SK-N-SH (cell line): ENCODE data around the gene GPR158. TPM values are rescaled to one million over a fixed set of nuclear protein-coding genes. Genes with fewer than 3 reads are reported as not detected.

ENCODE experiments used
- CTCF ChIA-PET: fragments of 300-600, 350-600 bp; formaldehyde crosslinking; extraction: SDS; loops from one replicate; lab custom pipeline; 2021; lab: Yijun Ruan, JAX
- POLR2A ChIA-PET: fragments of 350-600 bp; sonication (Branson Sonifier 250); formaldehyde crosslinking; extraction: SDS; loops from one replicate; lab custom pipeline; 2020; ENCODE audit warnings: antibody characterized with exemption, inconsistent platforms; lab: Yijun Ruan, JAX
- DNase-seq: peaks from one replicate; pipeline ENCODE4 v3.0.0; 2012
- H2AFZ ChIP-seq: fragments of 200-600 bp; sonication (generic); 2 replicates; pipeline ENCODE4 v1.8.1; 2016; ENCODE audit warnings: antibody characterized with exemption, mild to moderate bottlenecking, low read depth
- H3F3A ChIP-seq: fragments of 200-600 bp; sonication (generic); replicated peaks from 2 replicates; pipeline ENCODE3; 2016; ENCODE audit warnings: antibody characterized with exemption, mild to moderate bottlenecking; ENCODE audit not compliant: insufficient read depth
- H3K27ac ChIP-seq, 2 experiments: fragments of 200-500 bp in 1 of 2; fragments of 200-600 bp in 1 of 2; sonication (Bioruptor generic) in 1 of 2; sonication (generic), shearing (Covaris generic) in 1 of 2; 2 replicates each; pipeline versions ENCODE4 v1.5.1 to v1.6.1; 2014 to 2016; ENCODE audit warnings: low read depth in 2 of 2, inconsistent platforms in 1 of 2, low read length in 1 of 2, mild to moderate bottlenecking in 1 of 2, mixed read lengths in 1 of 2
- H3K27me3 ChIP-seq: fragments of 200-600 bp; sonication (generic), shearing (Covaris generic); 2 replicates; pipeline ENCODE4 v1.6.1; 2016; ENCODE audit warnings: mixed run types; ENCODE audit not compliant: insufficient read depth
- H3K36me3 ChIP-seq, 2 experiments: fragments of 200-500 bp in 1 of 2; fragments of 200-600 bp in 1 of 2; sonication (Bioruptor generic) in 1 of 2; sonication (generic) in 1 of 2; replicated peaks in 1 of 2; 2 replicates each; pipeline versions ENCODE3 to v1.5.1; 2014 to 2016; ENCODE audit warnings: low read length in 1 of 2, mild to moderate bottlenecking in 1 of 2; ENCODE audit not compliant: insufficient read depth in 2 of 2, control insufficient read depth in 1 of 2
- H3K4me1 ChIP-seq, 2 experiments: fragments of 200-500 bp in 1 of 2; fragments of 200-600 bp in 1 of 2; sonication (Bioruptor generic) in 1 of 2; sonication (generic), shearing (Covaris generic) in 1 of 2; 2 replicates each; pipeline versions ENCODE4 v1.5.1 to v1.6.1; 2014 to 2016; ENCODE audit warnings: low read depth in 1 of 2, low read length in 1 of 2, mixed run types in 1 of 2; ENCODE audit not compliant: insufficient read depth in 2 of 2, control insufficient read depth in 1 of 2
- H3K4me2 ChIP-seq: fragments of 200-600 bp; sonication (generic), shearing (Covaris generic); 2 replicates; pipeline ENCODE4 v1.6.1; 2017; ENCODE audit warnings: mixed run types
- H3K4me3 ChIP-seq, 2 experiments: fragments of 200-500 bp in 1 of 2; fragments of 200-600 bp in 1 of 2; sonication (Bioruptor generic) in 1 of 2; sonication (generic), shearing (Covaris generic) in 1 of 2; 2 replicates each; pipeline versions ENCODE4 v1.5.1 to v1.8.1; 2014 to 2016; ENCODE audit warnings: low read depth in 2 of 2, inconsistent platforms in 1 of 2, low read length in 1 of 2, mild to moderate bottlenecking in 1 of 2, mixed read lengths in 1 of 2, moderate library complexity in 1 of 2
- H3K79me2 ChIP-seq: fragments of 200-600 bp; sonication (generic); 2 replicates; pipeline ENCODE4 v1.8.1; 2017; ENCODE audit warnings: mild to moderate bottlenecking; ENCODE audit not compliant: insufficient read depth
- H3K9ac ChIP-seq: fragments of 200-600 bp; sonication (generic); 2 replicates; pipeline ENCODE4 v1.6.1; 2017; ENCODE audit warnings: mixed run types
- H3K9me2 ChIP-seq: fragments of 200-600 bp; sonication (generic); 2 replicates; pipeline ENCODE4 v1.6.1; 2017; ENCODE audit warnings: mixed run types
- H3K9me3 ChIP-seq: fragments of 200-600 bp; sonication (generic); 2 replicates; pipeline ENCODE4 v1.6.1; 2017; ENCODE audit warnings: mixed run types, mild to moderate bottlenecking, moderate library complexity
- H4K20me1 ChIP-seq: fragments of 200-600 bp; sonication (generic); 2 replicates; pipeline ENCODE4 v1.6.1; 2017; ENCODE audit warnings: mild to moderate bottlenecking, mixed run types; ENCODE audit not compliant: insufficient read depth
- CHD2 ChIP-seq: fragments of 150-350 bp; IDR thresholded peaks from 2 replicates; pipeline ENCODE4 v1.6.1; 2018; ENCODE audit warnings: low read length; ENCODE audit not compliant: partially characterized antibody
- ELF1 ChIP-seq: IDR thresholded peaks from 2 replicates; pipeline ENCODE4 v1.4.0; 2012
- EZH2phosphoT487 ChIP-seq: fragments of 200-600 bp; sonication (generic); IDR thresholded peaks from 2 replicates; pipeline ENCODE4 v1.6.1; 2017; ENCODE audit warnings: low read depth, mixed run types, mild to moderate bottlenecking, antibody characterized with exemption, moderate library complexity, borderline replicate concordance
- FOXM1 ChIP-seq: IDR thresholded peaks from 2 replicates; pipeline ENCODE4 v1.4.0; 2012; ENCODE audit warnings: low read depth, mild to moderate bottlenecking
- MXI1 ChIP-seq: IDR thresholded peaks from 2 replicates; pipeline ENCODE4 v1.6.1; 2012; ENCODE audit warnings: mild to moderate bottlenecking, low read depth, low read length, improper control_type of control experiment
- RAD21 ChIP-seq: IDR thresholded peaks from 2 replicates; pipeline ENCODE4 v1.6.1; 2012; ENCODE audit warnings: mild to moderate bottlenecking, low read length
- SIN3A ChIP-seq: IDR thresholded peaks from 2 replicates; pipeline ENCODE4 v1.6.1; 2012; ENCODE audit warnings: low read depth, mild to moderate bottlenecking, low read length, moderate library complexity, borderline replicate concordance
- TAF1 ChIP-seq: IDR thresholded peaks from 2 replicates; pipeline ENCODE4 v1.6.1; 2012; ENCODE audit warnings: low read depth, mild to moderate bottlenecking, low read length, moderate library complexity, borderline replicate concordance
- YY1 ChIP-seq: IDR thresholded peaks from 2 replicates; pipeline ENCODE4 v1.4.0; 2012; ENCODE audit warnings: low read depth, mild to moderate bottlenecking
- WGBS: methylation state at CpG from one replicate; pipeline ENCODE4 v1.1.6; 2017; ENCODE audit warnings: low lambda C conversion rate; 5-methylcytosine and 5-hydroxymethylcytosine counted together
- polyA plus RNA-seq, 3 experiments: library from polyadenylated mRNA; depleted of rRNA; stranded (reverse); fragments of >200 nt; gene quantifications; 2 replicates each; pipeline ENCODE4 v1.2.3, GENCODE V29; 2012
- TF ChIP-seq, protein P1 (sequence below): IDR thresholded peaks from 2 replicates; pipeline ENCODE4 v1.6.1; 2012; ENCODE audit warnings: mild to moderate bottlenecking, low read depth, low read length, moderate library complexity
- TF ChIP-seq, protein P2 (sequence below): IDR thresholded peaks from 2 replicates; pipeline ENCODE4 v1.4.0; 2012; ENCODE audit warnings: low read depth
- TF ChIP-seq, protein P3 (sequence below): IDR thresholded peaks from 2 replicates; pipeline ENCODE4 v1.4.0; 2012; ENCODE audit warnings: low read depth, borderline replicate concordance
- TF ChIP-seq, protein P4 (sequence below): IDR thresholded peaks from 2 replicates; pipeline ENCODE4 v1.4.0; 2012; ENCODE audit warnings: low read depth, borderline replicate concordance
- TF ChIP-seq, protein P5 (sequence below): fragments of 150-350 bp; IDR thresholded peaks from 2 replicates; pipeline ENCODE4 v1.6.1; 2017; ENCODE audit warnings: antibody characterized with exemption, low read length, low read depth, borderline replicate concordance

The GPR158 gene
- polyA plus RNA-seq, 1 of the 3 experiments (the other 2 are of a cell fraction): not detected

DNA sequence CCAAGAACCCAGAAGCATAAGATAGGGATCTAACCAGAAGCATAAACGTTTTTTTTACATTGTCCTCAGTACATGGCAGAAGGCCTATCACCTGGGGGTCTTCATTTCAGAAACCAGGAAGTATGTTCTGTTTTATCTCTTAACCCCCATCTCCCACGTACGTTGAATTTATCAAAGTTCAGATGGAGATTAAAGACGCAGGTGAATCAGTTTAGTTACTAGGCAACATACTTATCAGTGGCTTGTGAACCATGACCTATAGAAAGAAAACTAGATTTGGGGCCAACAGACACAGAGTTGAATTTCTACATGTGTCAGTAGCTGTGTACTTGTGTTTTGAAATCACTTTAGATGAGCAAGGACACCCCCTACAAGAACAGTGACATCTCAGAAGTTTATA lies 122.7 kb downstream of the GPR158 start:
- H3K79me2 ChIP-seq: no peaks in the 10 kb centered on the region
- H3K4me1 ChIP-seq: no peaks in the 10 kb centered on the region
- WGBS: 24% methylated on average over 4 of the region's 4 CpGs
- H4K20me1 ChIP-seq: no peaks in the 10 kb centered on the region
- no peak overlapping the region for H3K27ac ChIP-seq
- POLR2A ChIA-PET: no interaction called here
- no peak overlapping the region for H3K9ac ChIP-seq
- H3K9me2 ChIP-seq: no peaks in the 10 kb centered on the region
- H3K36me3 ChIP-seq: no peaks in the 10 kb centered on the region
- no peaks in the 10 kb centered on the region for H3K27me3 ChIP-seq
- DNase-seq: no peak
- H2AFZ ChIP-seq: no peak overlapping the region
- no peaks in the 10 kb centered on the region for H3F3A ChIP-seq
- no peak for TF ChIP-seq MXI1
- TF ChIP-seq CHD2: no peak
- TF ChIP-seq, protein P1, sequence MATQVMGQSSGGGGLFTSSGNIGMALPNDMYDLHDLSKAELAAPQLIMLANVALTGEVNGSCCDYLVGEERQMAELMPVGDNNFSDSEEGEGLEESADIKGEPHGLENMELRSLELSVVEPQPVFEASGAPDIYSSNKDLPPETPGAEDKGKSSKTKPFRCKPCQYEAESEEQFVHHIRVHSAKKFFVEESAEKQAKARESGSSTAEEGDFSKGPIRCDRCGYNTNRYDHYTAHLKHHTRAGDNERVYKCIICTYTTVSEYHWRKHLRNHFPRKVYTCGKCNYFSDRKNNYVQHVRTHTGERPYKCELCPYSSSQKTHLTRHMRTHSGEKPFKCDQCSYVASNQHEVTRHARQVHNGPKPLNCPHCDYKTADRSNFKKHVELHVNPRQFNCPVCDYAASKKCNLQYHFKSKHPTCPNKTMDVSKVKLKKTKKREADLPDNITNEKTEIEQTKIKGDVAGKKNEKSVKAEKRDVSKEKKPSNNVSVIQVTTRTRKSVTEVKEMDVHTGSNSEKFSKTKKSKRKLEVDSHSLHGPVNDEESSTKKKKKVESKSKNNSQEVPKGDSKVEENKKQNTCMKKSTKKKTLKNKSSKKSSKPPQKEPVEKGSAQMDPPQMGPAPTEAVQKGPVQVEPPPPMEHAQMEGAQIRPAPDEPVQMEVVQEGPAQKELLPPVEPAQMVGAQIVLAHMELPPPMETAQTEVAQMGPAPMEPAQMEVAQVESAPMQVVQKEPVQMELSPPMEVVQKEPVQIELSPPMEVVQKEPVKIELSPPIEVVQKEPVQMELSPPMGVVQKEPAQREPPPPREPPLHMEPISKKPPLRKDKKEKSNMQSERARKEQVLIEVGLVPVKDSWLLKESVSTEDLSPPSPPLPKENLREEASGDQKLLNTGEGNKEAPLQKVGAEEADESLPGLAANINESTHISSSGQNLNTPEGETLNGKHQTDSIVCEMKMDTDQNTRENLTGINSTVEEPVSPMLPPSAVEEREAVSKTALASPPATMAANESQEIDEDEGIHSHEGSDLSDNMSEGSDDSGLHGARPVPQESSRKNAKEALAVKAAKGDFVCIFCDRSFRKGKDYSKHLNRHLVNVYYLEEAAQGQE: no peak
- TF ChIP-seq, protein P2, sequence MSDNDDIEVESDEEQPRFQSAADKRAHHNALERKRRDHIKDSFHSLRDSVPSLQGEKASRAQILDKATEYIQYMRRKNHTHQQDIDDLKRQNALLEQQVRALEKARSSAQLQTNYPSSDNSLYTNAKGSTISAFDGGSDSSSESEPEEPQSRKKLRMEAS: no peak
- TF ChIP-seq, protein P3, sequence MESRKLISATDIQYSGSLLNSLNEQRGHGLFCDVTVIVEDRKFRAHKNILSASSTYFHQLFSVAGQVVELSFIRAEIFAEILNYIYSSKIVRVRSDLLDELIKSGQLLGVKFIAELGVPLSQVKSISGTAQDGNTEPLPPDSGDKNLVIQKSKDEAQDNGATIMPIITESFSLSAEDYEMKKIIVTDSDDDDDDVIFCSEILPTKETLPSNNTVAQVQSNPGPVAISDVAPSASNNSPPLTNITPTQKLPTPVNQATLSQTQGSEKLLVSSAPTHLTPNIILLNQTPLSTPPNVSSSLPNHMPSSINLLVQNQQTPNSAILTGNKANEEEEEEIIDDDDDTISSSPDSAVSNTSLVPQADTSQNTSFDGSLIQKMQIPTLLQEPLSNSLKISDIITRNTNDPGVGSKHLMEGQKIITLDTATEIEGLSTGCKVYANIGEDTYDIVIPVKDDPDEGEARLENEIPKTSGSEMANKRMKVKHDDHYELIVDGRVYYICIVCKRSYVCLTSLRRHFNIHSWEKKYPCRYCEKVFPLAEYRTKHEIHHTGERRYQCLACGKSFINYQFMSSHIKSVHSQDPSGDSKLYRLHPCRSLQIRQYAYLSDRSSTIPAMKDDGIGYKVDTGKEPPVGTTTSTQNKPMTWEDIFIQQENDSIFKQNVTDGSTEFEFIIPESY: no peak
- TF ChIP-seq EZH2phosphoT487: no peak
- TF ChIP-seq RAD21: no peak
- TF ChIP-seq FOXM1: no peak
- no peak for TF ChIP-seq YY1
- TF ChIP-seq, protein P4, sequence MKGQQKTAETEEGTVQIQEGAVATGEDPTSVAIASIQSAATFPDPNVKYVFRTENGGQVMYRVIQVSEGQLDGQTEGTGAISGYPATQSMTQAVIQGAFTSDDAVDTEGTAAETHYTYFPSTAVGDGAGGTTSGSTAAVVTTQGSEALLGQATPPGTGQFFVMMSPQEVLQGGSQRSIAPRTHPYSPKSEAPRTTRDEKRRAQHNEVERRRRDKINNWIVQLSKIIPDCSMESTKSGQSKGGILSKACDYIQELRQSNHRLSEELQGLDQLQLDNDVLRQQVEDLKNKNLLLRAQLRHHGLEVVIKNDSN: no peak
- no peak for TF ChIP-seq TAF1
- TF ChIP-seq, protein P5, sequence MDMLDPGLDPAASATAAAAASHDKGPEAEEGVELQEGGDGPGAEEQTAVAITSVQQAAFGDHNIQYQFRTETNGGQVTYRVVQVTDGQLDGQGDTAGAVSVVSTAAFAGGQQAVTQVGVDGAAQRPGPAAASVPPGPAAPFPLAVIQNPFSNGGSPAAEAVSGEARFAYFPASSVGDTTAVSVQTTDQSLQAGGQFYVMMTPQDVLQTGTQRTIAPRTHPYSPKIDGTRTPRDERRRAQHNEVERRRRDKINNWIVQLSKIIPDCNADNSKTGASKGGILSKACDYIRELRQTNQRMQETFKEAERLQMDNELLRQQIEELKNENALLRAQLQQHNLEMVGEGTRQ: no peak
- TF ChIP-seq ELF1: no peak
- no peak for TF ChIP-seq SIN3A
- TF ChIP-seq, all 33 proteins: peak for 0
- no peaks in the 10 kb centered on the region for H3K9me3 ChIP-seq
- CTCF ChIA-PET: no interaction called here
- H3K4me2 ChIP-seq: no peak overlapping the region
- no peak overlapping the region for H3K4me3 ChIP-seq
